B cell (primary cell): ENCODE data around the gene MAPRE2. TPM values are rescaled to one million over a fixed set of nuclear protein-coding genes. Genes with fewer than 3 reads are reported as not detected.

Experiments
- ATAC-seq: fragments of 200-7000 bp; cut with Tn5 transposase; one replicate; pipeline ENCODE4 v1.10.0; 2021; ENCODE audit warnings: low read depth, mild to moderate bottlenecking, moderate number of reproducible peaks, moderate library complexity
- CTCF ChIA-PET: fragments of 350-600 bp; sonication (Branson Sonifier 250); formaldehyde crosslinking; loops from one replicate; lab custom pipeline; 2021; ENCODE audit warnings: antibody characterized with exemption, inconsistent platforms; lab: Charles Lee
- POLR2A ChIA-PET: fragments of 350-600 bp; sonication (Branson Sonifier 250); formaldehyde crosslinking; loops from one replicate; lab custom pipeline; 2021; ENCODE audit warnings: antibody characterized with exemption; lab: Charles Lee
- DNase-seq: peaks from one replicate; pipeline ENCODE4 v3.0.0; 2013
- H2AFZ ChIP-seq: 2 replicates; pipeline ENCODE4 v1.6.1; 2012; ENCODE audit warnings: mild to moderate bottlenecking, low read depth, low read length; ENCODE audit not compliant: insufficient read depth, poor library complexity, severe bottlenecking
- H3K27ac ChIP-seq, 2 donors: 1 replicate in 1 of 2; 2 replicates in 1 of 2; pipeline ENCODE4 v1.5.1; 2012 to 2013; ENCODE audit warnings: low read length in 2 of 2, mild to moderate bottlenecking in 2 of 2, moderate library complexity in 1 of 2
- H3K27me3 ChIP-seq, 4 experiments: fragments of 200-600 bp in 1 of 4; sonication (generic) in 1 of 4; replicated peaks in 1 of 4; 1 replicate in 2 of 4; 2 replicates in 2 of 4; pipeline versions ENCODE4 v1.6.1 to v1.7.0; 2013 to 2016; ENCODE audit warnings: low read length in 3 of 4, mild to moderate bottlenecking in 2 of 4, mixed read lengths in 1 of 4, moderate library complexity in 1 of 4; ENCODE audit not compliant: insufficient read depth in 4 of 4, control insufficient read depth in 3 of 4; ENCODE audit errors: control extremely low read depth in 1 of 4
- H3K36me3 ChIP-seq, 2 experiments: replicated peaks in 1 of 2; 1 replicate in 1 of 2; 2 replicates in 1 of 2; pipeline versions ENCODE4 v1.6.1 to v1.7.1; 2013; ENCODE audit warnings: low read length in 1 of 2; ENCODE audit not compliant: insufficient read depth in 2 of 2, control insufficient read depth in 1 of 2; ENCODE audit errors: control extremely low read depth in 1 of 2, extremely low read depth in 1 of 2
- H3K4me1 ChIP-seq, 2 donors: fragments of 200-600 bp in 1 of 2; sonication (generic) in 1 of 2; 1 replicate in 1 of 2; 2 replicates in 1 of 2; pipeline versions ENCODE4 v1.5.1 to v1.6.1; 2013 to 2017; ENCODE audit warnings: low read length in 2 of 2; ENCODE audit not compliant: control insufficient read depth in 2 of 2, insufficient read depth in 2 of 2
- H3K4me2 ChIP-seq: replicated peaks from 2 replicates; pipeline ENCODE3; 2012; ENCODE audit warnings: mild to moderate bottlenecking, low read depth, low read length; ENCODE audit not compliant: poor library complexity, severe bottlenecking
- H3K4me3 ChIP-seq, 5 experiments: fragments of 200-600 bp in 1 of 5; sonication (generic) in 1 of 5; 1 replicate in 3 of 5; 2 replicates in 2 of 5; pipeline versions ENCODE4 v1.5.1 to v1.7.0; 2011 to 2016; ENCODE audit warnings: low read length in 4 of 5, mild to moderate bottlenecking in 4 of 5, low read depth in 2 of 5, control low read depth in 1 of 5, moderate library complexity in 1 of 5; ENCODE audit not compliant: insufficient read depth in 1 of 5; ENCODE audit errors: control extremely low read depth in 1 of 5, extremely low read depth in 1 of 5
- H3K79me2 ChIP-seq: fragments of 200-600 bp; sonication (generic); one replicate; pipeline ENCODE4 v1.6.0; 2016; ENCODE audit warnings: low read length; ENCODE audit not compliant: control insufficient read depth, insufficient read depth
- H3K9ac ChIP-seq: fragments of 200-600 bp; sonication (generic); 2 replicates; pipeline ENCODE4 v1.6.1; 2017; ENCODE audit warnings: mild to moderate bottlenecking, low read length, moderate library complexity
- H3K9me3 ChIP-seq, 3 donors: one replicate each; pipeline versions ENCODE4 v1.6.1 to v1.7.1; 2013; ENCODE audit warnings: low read length in 2 of 3; ENCODE audit not compliant: control insufficient read depth in 2 of 3, insufficient read depth in 1 of 3; ENCODE audit errors: control extremely low read depth in 1 of 3
- H4K20me1 ChIP-seq: 2 replicates; pipeline ENCODE4 v1.6.0; 2012; ENCODE audit warnings: mild to moderate bottlenecking, low read length; ENCODE audit not compliant: insufficient read depth, control insufficient read depth, poor library complexity, severe bottlenecking
- H3K27ac Mint-ChIP-seq: one replicate; pipeline ENCODE4 v1.8.0; 2021; ENCODE audit warnings: mixed read lengths
- H3K27me3 Mint-ChIP-seq: one replicate; pipeline ENCODE4 v1.8.0; 2021; ENCODE audit warnings: mixed read lengths
- H3K4me1 Mint-ChIP-seq: one replicate; pipeline ENCODE4 v1.8.0; 2021; ENCODE audit warnings: mixed read lengths
- H3K4me3 Mint-ChIP-seq: one replicate; pipeline ENCODE4 v1.8.0; 2021; ENCODE audit warnings: mixed read lengths
- H3K9me3 Mint-ChIP-seq: one replicate; pipeline ENCODE4 v1.8.0; 2022; ENCODE audit warnings: mixed read lengths; ENCODE audit not compliant: insufficient read depth
- CTCF ChIP-seq: fragments of 200-600 bp; IDR thresholded peaks from one replicate; pipeline ENCODE4 v1.8.0; 2022; ENCODE audit warnings: antibody characterized with exemption, mild to moderate bottlenecking
- EZH2 ChIP-seq: IDR thresholded peaks from 2 replicates; pipeline ENCODE4 v1.6.1; 2012; ENCODE audit warnings: borderline replicate concordance, low read depth, mild to moderate bottlenecking, moderate library complexity, low read length; ENCODE audit not compliant: insufficient read depth, poor library complexity, severe bottlenecking
- WGBS: methylation state at CpG from one replicate; pipeline ENCODE4 v1.1.5; 2013; ENCODE audit warnings: missing lambda C conversion rate; ENCODE audit not compliant: insufficient coverage; 5-methylcytosine and 5-hydroxymethylcytosine counted together
- intact Hi-C: fragments of 100-400 bp; cut with micrococcal nuclease; formaldehyde crosslinking; loops from one replicate; pipeline ENCODE4 v1.10.0; 2022
- polyA plus RNA-seq: library from polyadenylated mRNA; depleted of rRNA; stranded (reverse); fragments of >200 nt; gene quantifications from 2 replicates; pipeline ENCODE4 v1.2.3, GENCODE V29; 2012
- total RNA-seq, 2 donors: library from RNA; stranded (reverse); fragments of 120-200 nt in 1 of 2; gene quantifications; 1 replicate in 1 of 2; 2 replicates in 1 of 2; pipeline versions ENCODE4 v1.2.3 to v1.2.4, GENCODE V29; 2013 to 2022

MAPRE2 gene
- total and polyA plus RNA-seq, 2 donors (not counting 1 experiment from before 2014, with no cell fraction given), result 36.7 to 63.3 TPM

DNA sequence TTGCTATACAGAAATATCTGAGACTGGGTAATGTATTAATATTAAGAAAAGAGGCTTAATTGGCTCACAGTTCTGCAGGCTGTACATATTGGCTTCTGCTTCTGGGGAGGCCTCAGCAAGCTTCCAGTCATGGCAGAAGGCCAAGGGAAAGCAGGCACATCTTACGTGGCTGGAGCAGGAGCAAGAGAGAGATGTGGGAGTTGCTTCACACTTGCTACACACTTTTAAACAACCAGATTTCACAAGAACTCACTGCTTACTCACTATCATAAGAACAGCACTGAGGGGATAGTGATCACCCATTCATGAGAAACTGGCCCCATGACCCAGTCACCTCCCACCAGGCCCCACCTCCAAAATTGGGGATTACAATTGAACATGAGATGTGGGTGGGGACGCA lies 50.6 kb downstream of the MAPRE2 start:
- no peak for TF ChIP-seq EZH2
- no peak for TF ChIP-seq CTCF
- no peaks in the 10 kb centered on the region for H3K9me3 Mint-ChIP-seq
- ATAC-seq (no peak), DNase-seq (no peak)
- no peak overlapping the region for H3K27ac ChIP-seq
- no peak overlapping the region for H2AFZ ChIP-seq
- no peak overlapping the region for H3K4me3 ChIP-seq
- no peak overlapping the region for H3K9ac ChIP-seq
- ChIA-PET POLR2A (no interaction called here), CTCF (no interaction called here)
- intact Hi-C loops, result no loop called here
- H3K4me3 Mint-ChIP-seq, result no peak overlapping the region
- peaks cover 69% of the 10 kb centered on the region for H3K79me2 ChIP-seq
- WGBS, result 100% methylated on average over 2 of the region's 2 CpGs
- peaks cover 13% of the 10 kb centered on the region for H4K20me1 ChIP-seq
- no peak overlapping the region for H3K27ac Mint-ChIP-seq
- H3K4me2 ChIP-seq, result no peak overlapping the region
- no peaks in the 10 kb centered on the region for H3K4me1 ChIP-seq
- H3K4me1 Mint-ChIP-seq, result peaks cover 28% of the 10 kb centered on the region
- no peaks in the 10 kb centered on the region for H3K9me3 ChIP-seq
- H3K27me3 Mint-ChIP-seq, result no peaks in the 10 kb centered on the region
- H3K36me3 ChIP-seq, result peaks cover 5% of the 10 kb centered on the region in 2 experiments
- H3K27me3 ChIP-seq, result no peaks in the 10 kb centered on the region

- WGBS, result 100% methylated on average over 1 of the region's 1 CpG
- Histone ChIP-seq H3K9ac (no peak overlapping the region), H2AFZ (no peak overlapping the region), H3K4me1 (no peaks in the 10 kb centered on the region), H3K79me2 (peaks cover 63% of the 10 kb centered on the region), H3K4me2 (no peak overlapping the region), H4K20me1 (peaks cover 11% of the 10 kb centered on the region), H3K36me3 (peaks cover 0 to 28% of the 10 kb centered on the region in 2 experiments), H3K27ac (no peak overlapping the region), H3K4me3 (no peak overlapping the region), H3K9me3 (no peaks in the 10 kb centered on the region), H3K27me3 (no peaks in the 10 kb centered on the region)
- no peak for DNase-seq
- intact Hi-C loops, result no loop called here
- ChIA-PET POLR2A (no interaction called here), CTCF (interaction anchor here (1.0 to 1.4 kb wide), 2 partner anchors 14 to 67 kb away, joined by 3 read pairs; no protein-coding TSS in a partner anchor)
- Mint-ChIP-seq H3K27me3 (no peaks in the 10 kb centered on the region), H3K9me3 (no peaks in the 10 kb centered on the region), H3K4me3 (no peak overlapping the region), H3K4me1 (peaks cover 23% of the 10 kb centered on the region), H3K27ac (peak overlapping the region; percentile 42)
- ATAC-seq, result peak; percentile 33
- no peak for TF ChIP-seq EZH2
- TF ChIP-seq CTCF, result no peak
Observed at GRCh38 chr18:35095983-35096676, 54.9 kb downstream of the MAPRE2 start.
